Stimulated activated CD8-positive, alpha-beta memory T cell treated with anti-CD3 and anti-CD28 coated beads, Interleukin-15, amount 100 ng/mL, for 24 hours (primary cell): ENCODE results near the gene ANAPC7.
"Not testable (repeated sequence)": the region's sequence is repeated elsewhere in the genome, so short reads cannot be mapped to it uniquely, and the experiment has no call there.

Source experiments
- DNase-seq: peaks from one replicate; pipeline ENCODE4 v3.0.0-alpha.2; 2020; ENCODE audit warnings: low read depth

The ANAPC7 gene

DNA sequence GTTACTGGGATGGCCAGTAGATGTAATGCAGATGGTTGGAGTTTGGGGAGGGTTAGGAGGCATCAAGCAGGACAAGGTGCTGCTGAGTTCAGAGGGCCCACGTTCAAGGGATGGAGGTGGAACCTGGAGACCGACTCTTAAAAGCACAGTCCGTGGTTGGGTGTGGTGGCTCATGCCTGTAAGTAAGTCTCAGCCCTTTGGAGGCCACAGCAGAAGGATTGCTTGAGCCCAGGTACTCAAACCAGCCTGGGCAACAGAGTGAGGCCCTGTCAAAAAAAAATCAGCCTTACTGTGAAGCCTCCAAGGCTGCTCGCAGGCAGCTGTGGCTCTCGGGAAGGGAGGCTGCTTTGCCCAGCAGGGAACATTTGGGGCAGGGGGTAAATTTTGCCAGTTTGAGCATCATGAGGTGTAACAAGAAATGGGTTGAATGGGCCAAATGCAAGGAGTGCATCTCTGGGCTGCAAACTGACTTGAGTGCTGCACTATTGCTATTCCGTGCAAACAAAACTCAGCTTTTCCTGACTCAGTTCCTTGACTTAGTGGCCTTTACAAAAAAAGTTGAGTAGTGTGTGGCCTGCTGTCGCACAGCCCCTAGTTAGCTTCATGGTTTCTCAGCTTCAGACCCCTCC is 55.0 kb downstream of the ANAPC7 start:
- DNase-seq: no peak

DNA sequence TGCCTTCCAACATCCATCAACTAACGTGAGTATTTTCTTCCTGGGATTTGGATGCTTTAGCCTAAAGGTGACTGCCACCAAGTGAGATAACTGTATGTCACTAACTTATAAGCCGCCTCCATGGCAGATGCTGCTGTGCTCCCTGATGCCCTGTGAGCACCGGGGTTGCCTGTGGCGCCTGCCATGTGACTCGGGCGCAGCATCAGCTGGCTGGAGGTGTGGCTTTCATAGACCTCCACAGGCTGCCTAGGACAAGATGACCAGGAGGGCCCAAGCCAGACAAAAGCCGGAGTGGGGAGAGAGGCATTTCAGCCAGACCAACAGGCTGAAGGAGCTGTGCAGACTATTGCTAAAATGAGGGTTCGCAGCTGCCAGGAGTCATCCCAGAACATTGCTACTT is 55.7 kb downstream of the ANAPC7 start:
- DNase-seq: no peak

DNA sequence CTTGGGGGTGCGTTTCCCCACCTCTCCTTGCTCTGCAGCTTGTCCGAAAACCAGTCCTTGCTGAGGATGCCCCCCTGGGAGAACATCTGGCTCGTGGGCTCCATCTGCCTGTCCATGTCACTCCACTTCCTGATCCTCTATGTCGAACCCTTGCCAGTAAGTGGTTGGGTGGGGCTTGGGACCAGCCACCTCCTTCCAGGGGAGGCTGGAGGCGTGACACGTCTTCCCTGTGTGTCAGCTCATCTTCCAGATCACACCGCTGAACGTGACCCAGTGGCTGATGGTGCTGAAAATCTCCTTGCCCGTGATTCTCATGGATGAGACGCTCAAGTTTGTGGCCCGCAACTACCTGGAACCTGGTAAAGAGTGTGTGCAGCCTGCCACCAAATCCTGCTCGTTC is 57.5 kb downstream of the ANAPC7 start:
- DNase-seq: no peak

DNA sequence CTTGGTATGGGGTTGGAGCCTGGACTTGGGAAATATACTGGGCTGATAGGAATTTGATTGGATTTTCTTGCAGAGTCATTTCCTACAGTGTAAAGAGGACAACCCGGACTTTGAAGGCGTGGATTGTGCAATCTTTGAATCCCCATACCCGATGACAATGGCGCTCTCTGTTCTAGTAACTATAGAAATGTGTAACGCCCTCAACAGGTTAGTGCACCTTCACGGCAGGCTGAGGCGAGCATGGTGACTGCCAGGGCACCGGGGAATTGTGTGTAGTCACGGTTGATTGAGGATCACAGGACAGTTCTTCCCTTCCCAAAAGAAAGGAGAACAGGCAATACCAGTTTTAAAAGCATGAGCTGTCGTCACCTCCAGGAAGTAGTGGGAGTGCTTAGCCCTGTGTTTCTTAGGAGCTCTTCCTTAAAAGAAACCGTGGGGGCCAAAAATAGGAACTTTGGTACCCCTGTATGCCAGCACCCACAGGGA is 58.3 kb downstream of the ANAPC7 start:
- DNase-seq: no peak

DNA sequence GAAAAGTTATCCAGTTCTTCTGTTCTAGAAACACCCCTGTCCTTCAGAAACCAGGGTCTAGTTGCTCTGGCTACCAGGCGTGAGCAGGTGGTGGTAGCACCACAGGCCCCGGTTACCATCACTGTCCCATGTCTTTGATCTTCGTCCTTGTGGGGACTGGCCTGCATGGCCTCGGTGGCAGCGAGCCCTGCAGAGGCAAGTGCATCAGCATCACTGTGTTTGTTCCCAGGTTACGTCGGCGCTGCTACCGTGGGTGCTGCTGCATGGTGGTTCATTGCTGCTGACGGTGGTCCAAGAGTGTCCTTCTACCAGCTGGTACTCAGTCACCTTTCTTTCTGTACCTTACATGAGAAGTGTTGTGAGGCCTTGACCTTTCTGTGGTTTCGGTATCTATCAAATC is 58.9 kb downstream of the ANAPC7 start:
- DNase-seq: no peak

DNA sequence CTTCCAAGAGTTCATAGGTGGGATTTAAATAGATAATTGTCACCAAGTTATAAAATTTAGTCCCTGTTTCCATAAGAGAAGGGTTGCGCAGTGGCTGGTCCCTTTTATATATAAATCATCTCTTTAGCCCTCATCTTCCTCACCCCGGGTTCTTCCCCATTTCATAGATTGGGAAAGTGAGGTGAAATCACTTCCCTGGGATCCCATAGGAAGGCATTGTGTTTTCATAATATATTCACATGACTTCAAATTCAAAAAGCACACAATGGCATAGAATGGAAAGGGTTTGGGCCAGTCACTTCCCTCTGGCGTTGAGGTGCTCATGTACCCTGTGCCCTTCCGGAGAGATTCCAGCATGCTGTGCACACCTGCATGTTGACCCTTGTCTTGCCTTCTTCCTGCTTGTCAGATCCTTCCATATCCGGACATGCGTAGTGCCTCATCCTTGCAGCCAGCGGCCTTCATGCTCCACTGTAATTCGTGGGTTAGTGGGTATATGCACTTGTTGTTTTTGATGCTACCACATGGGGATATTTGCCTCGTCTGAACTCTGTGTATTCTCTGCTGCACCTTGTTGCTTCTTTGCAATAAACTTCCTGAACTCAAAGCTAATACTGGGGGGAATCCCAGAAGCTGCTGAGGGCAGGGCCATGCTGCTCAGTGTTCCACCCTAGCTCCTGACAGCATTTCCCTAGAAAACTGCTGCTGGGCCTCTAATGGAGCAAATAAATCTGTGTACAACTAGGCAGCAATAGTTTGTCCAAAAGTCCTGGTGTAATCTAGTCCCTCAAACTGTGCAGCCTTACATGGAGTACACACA is 59.6 kb downstream of the ANAPC7 start:
- DNase-seq: no peak

GRCh38 chr12:110343114-110343513 is 60.4 kb downstream of the ANAPC7 start:
- no peak for DNase-seq

- DNase-seq: no peak
These were observed 61.4 kb downstream of the ANAPC7 start for GRCh38 chr12:110342157-110342556.

DNA sequence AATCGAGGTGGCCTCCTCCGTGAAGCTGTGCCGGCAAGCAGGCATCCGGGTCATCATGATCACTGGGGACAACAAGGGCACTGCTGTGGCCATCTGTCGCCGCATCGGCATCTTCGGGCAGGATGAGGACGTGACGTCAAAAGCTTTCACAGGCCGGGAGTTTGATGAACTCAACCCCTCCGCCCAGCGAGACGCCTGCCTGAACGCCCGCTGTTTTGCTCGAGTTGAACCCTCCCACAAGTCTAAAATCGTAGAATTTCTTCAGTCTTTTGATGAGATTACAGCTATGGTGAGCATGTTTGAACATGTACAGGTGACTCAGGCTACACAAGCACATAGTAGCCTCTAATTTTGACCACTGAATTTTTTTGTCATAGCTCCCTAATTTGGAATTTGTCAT is 62.8 kb downstream of the ANAPC7 start:
- DNase-seq: no peak

DNA sequence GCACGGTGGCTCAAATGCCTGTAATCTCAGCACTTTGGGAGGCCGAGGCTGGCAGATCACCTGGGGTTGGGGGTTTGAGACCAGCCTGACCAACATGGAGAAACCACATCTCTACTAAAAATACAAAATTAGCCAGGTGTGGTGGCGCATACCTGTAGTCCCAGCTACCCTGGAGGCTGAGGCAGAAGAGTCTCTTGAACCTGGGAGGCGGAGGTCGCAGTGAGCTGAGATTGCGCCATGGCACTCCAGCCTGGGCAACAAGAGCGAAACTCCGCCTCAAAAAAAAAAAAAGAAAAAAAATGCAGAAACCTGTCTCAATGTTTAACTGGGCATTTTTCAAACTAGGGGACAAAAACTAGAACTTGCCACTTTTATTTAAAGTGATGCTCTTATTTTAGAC is 63.2 kb downstream of the ANAPC7 start:
- DNase-seq: not testable (repeated sequence)

GRCh38 chr12:110339184-110339952 is 64.1 kb downstream of the ANAPC7 start:
- no peak for DNase-seq

DNA sequence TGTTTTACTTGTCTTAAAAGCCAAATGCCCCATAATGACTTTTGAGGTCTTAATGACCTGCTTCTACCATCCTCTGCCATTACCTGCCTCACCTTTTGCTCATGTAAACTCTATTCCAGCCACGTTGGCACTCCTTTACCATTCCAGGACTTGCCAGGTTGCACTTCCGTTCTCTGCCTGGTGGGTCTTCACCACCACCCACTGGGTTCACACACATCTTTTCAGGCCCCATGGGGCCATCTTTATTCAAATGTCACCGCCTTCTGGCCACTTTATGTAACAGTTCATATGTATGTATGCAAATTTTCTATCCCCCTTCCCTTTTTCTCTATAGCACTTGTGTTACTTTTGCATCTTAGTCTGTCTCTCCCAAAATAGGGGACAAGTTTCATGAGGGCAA is 64.8 kb downstream of the ANAPC7 start:
- DNase-seq: no peak

- DNase-seq: no peak
These were observed 65.4 kb downstream of the ANAPC7 start for GRCh38 chr12:110337912-110338710.

GRCh38 chr12:110335481-110336045 is 67.9 kb downstream of the ANAPC7 start:
- no peak for DNase-seq

- no peak for DNase-seq
These were observed 70.3 kb downstream of the ANAPC7 start for GRCh38 chr12:110333201-110333600.

GRCh38 chr12:110330544-110330943 is 73.0 kb downstream of the ANAPC7 start:
- DNase-seq: no peak

DNA sequence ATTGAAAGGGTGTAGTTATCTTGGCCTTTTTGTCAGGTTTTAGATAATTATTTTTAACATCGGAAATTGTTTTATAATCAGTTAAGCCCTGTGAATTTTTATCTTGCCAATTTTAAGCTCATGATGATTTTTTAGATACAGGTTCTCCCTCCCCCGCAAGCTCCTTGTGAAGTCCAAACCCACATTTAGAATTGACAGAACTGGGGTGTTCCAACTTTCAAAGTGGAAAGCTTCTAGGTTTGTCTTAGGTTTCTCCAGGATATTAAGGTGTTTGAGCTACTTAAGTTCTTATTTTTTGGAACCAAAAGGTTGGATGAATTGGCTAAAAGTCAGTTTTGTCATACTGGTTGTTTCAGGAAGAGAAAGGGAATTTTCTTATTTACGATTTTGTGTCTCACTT is 73.4 kb downstream of the ANAPC7 start:
- DNase-seq: no peak

DNA sequence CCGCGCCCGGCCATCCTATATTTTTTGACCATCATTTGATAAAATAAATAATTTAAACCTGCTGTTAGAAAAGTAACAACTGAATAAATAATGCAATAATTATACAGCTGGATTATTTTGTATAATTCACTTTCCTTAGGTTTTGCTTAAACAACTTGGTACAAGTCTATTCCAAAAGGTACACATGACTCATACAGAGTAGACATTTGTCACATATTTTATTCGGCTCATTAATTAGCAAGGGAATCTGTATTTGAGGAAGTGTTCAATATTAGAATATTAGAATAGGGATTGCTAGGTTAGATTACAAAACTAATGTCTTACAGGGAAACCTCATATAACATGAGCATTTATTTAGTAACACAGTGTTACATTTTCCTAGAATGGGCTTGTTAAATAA is 73.8 kb downstream of the ANAPC7 start:
- DNase-seq: no peak
